SK-N-SH (cell line): ENCODE results near the gene DAB1. TPM values are rescaled to one million over a fixed set of nuclear protein-coding genes. Genes with fewer than 3 reads are reported as not detected.

Source experiments
- CTCF ChIA-PET: fragments of 300-600, 350-600 bp; formaldehyde crosslinking; extraction: SDS; loops from one replicate; lab custom pipeline; 2021; lab: Yijun Ruan, JAX
- POLR2A ChIA-PET: fragments of 350-600 bp; sonication (Branson Sonifier 250); formaldehyde crosslinking; extraction: SDS; loops from one replicate; lab custom pipeline; 2020; ENCODE audit warnings: antibody characterized with exemption, inconsistent platforms; lab: Yijun Ruan, JAX
- DNase-seq: peaks from one replicate; pipeline ENCODE4 v3.0.0; 2012
- H2AFZ ChIP-seq: fragments of 200-600 bp; sonication (generic); 2 replicates; pipeline ENCODE4 v1.8.1; 2016; ENCODE audit warnings: antibody characterized with exemption, mild to moderate bottlenecking, low read depth
- H3F3A ChIP-seq: fragments of 200-600 bp; sonication (generic); replicated peaks from 2 replicates; pipeline ENCODE3; 2016; ENCODE audit warnings: antibody characterized with exemption, mild to moderate bottlenecking; ENCODE audit not compliant: insufficient read depth
- H3K27ac ChIP-seq, 2 experiments: fragments of 200-500 bp in 1 of 2; fragments of 200-600 bp in 1 of 2; sonication (Bioruptor generic) in 1 of 2; sonication (generic), shearing (Covaris generic) in 1 of 2; 2 replicates each; pipeline versions ENCODE4 v1.5.1 to v1.6.1; 2014 to 2016; ENCODE audit warnings: low read depth in 2 of 2, inconsistent platforms in 1 of 2, low read length in 1 of 2, mild to moderate bottlenecking in 1 of 2, mixed read lengths in 1 of 2
- H3K27me3 ChIP-seq: fragments of 200-600 bp; sonication (generic), shearing (Covaris generic); 2 replicates; pipeline ENCODE4 v1.6.1; 2016; ENCODE audit warnings: mixed run types; ENCODE audit not compliant: insufficient read depth
- H3K36me3 ChIP-seq, 2 experiments: fragments of 200-500 bp in 1 of 2; fragments of 200-600 bp in 1 of 2; sonication (Bioruptor generic) in 1 of 2; sonication (generic) in 1 of 2; replicated peaks in 1 of 2; 2 replicates each; pipeline versions ENCODE3 to v1.5.1; 2014 to 2016; ENCODE audit warnings: low read length in 1 of 2, mild to moderate bottlenecking in 1 of 2; ENCODE audit not compliant: insufficient read depth in 2 of 2, control insufficient read depth in 1 of 2
- H3K4me1 ChIP-seq, 2 experiments: fragments of 200-500 bp in 1 of 2; fragments of 200-600 bp in 1 of 2; sonication (Bioruptor generic) in 1 of 2; sonication (generic), shearing (Covaris generic) in 1 of 2; 2 replicates each; pipeline versions ENCODE4 v1.5.1 to v1.6.1; 2014 to 2016; ENCODE audit warnings: low read depth in 1 of 2, low read length in 1 of 2, mixed run types in 1 of 2; ENCODE audit not compliant: insufficient read depth in 2 of 2, control insufficient read depth in 1 of 2
- H3K4me2 ChIP-seq: fragments of 200-600 bp; sonication (generic), shearing (Covaris generic); 2 replicates; pipeline ENCODE4 v1.6.1; 2017; ENCODE audit warnings: mixed run types
- H3K4me3 ChIP-seq, 2 experiments: fragments of 200-500 bp in 1 of 2; fragments of 200-600 bp in 1 of 2; sonication (Bioruptor generic) in 1 of 2; sonication (generic), shearing (Covaris generic) in 1 of 2; 2 replicates each; pipeline versions ENCODE4 v1.5.1 to v1.8.1; 2014 to 2016; ENCODE audit warnings: low read depth in 2 of 2, inconsistent platforms in 1 of 2, low read length in 1 of 2, mild to moderate bottlenecking in 1 of 2, mixed read lengths in 1 of 2, moderate library complexity in 1 of 2
- H3K79me2 ChIP-seq: fragments of 200-600 bp; sonication (generic); 2 replicates; pipeline ENCODE4 v1.8.1; 2017; ENCODE audit warnings: mild to moderate bottlenecking; ENCODE audit not compliant: insufficient read depth
- H3K9ac ChIP-seq: fragments of 200-600 bp; sonication (generic); 2 replicates; pipeline ENCODE4 v1.6.1; 2017; ENCODE audit warnings: mixed run types
- H3K9me2 ChIP-seq: fragments of 200-600 bp; sonication (generic); 2 replicates; pipeline ENCODE4 v1.6.1; 2017; ENCODE audit warnings: mixed run types
- H3K9me3 ChIP-seq: fragments of 200-600 bp; sonication (generic); 2 replicates; pipeline ENCODE4 v1.6.1; 2017; ENCODE audit warnings: mixed run types, mild to moderate bottlenecking, moderate library complexity
- H4K20me1 ChIP-seq: fragments of 200-600 bp; sonication (generic); 2 replicates; pipeline ENCODE4 v1.6.1; 2017; ENCODE audit warnings: mild to moderate bottlenecking, mixed run types; ENCODE audit not compliant: insufficient read depth
- CHD2 ChIP-seq: fragments of 150-350 bp; IDR thresholded peaks from 2 replicates; pipeline ENCODE4 v1.6.1; 2018; ENCODE audit warnings: low read length; ENCODE audit not compliant: partially characterized antibody
- EP300 ChIP-seq, 2 experiments: IDR thresholded peaks; 2 replicates each; pipeline versions ENCODE4 v1.4.0 to v1.6.1; 2012; ENCODE audit warnings: borderline replicate concordance in 1 of 2, low read depth in 1 of 2, low read length in 1 of 2
- FOSL2 ChIP-seq: IDR thresholded peaks from 2 replicates; pipeline ENCODE4 v1.4.0; 2012; ENCODE audit warnings: low read depth, mild to moderate bottlenecking, moderate library complexity, borderline replicate concordance
- FOXJ3 ChIP-seq: sonication (generic); formaldehyde crosslinking; IDR thresholded peaks from 2 replicates; pipeline ENCODE4 v1.5.1; 2020; ENCODE audit warnings: mild to moderate bottlenecking, missing genetic modification reagents
- FOXM1 ChIP-seq: IDR thresholded peaks from 2 replicates; pipeline ENCODE4 v1.4.0; 2012; ENCODE audit warnings: low read depth, mild to moderate bottlenecking
- GABPA ChIP-seq: IDR thresholded peaks from 2 replicates; pipeline ENCODE4 v1.4.0; 2012; ENCODE audit warnings: low read depth, mild to moderate bottlenecking
- GATA2 ChIP-seq: sonication (generic); formaldehyde crosslinking; IDR thresholded peaks from 2 replicates; pipeline ENCODE4 v1.5.0; 2020; ENCODE audit warnings: mild to moderate bottlenecking, missing genetic modification reagents
- IRF3 ChIP-seq: fragments of 150-350 bp; IDR thresholded peaks from 2 replicates; pipeline ENCODE4 v1.6.1; 2016; ENCODE audit warnings: mild to moderate bottlenecking, low read depth, low read length
- MXI1 ChIP-seq: IDR thresholded peaks from 2 replicates; pipeline ENCODE4 v1.6.1; 2012; ENCODE audit warnings: mild to moderate bottlenecking, low read depth, low read length, improper control_type of control experiment
- NFIC ChIP-seq: IDR thresholded peaks from 2 replicates; pipeline ENCODE4 v1.4.0; 2012; ENCODE audit warnings: borderline replicate concordance
- POLR2AphosphoS5 ChIP-seq: IDR thresholded peaks from 2 replicates; pipeline ENCODE4 v1.6.1; 2012; ENCODE audit warnings: low read depth, low read length
- RAD21 ChIP-seq: IDR thresholded peaks from 2 replicates; pipeline ENCODE4 v1.6.1; 2012; ENCODE audit warnings: mild to moderate bottlenecking, low read length
- RCOR1 ChIP-seq: fragments of 150-350 bp; IDR thresholded peaks from 2 replicates; pipeline ENCODE4 v1.6.1; 2017; ENCODE audit warnings: antibody characterized with exemption, low read length
- SIN3A ChIP-seq: IDR thresholded peaks from 2 replicates; pipeline ENCODE4 v1.6.1; 2012; ENCODE audit warnings: low read depth, mild to moderate bottlenecking, low read length, moderate library complexity, borderline replicate concordance
- TCF12 ChIP-seq: IDR thresholded peaks from 2 replicates; pipeline ENCODE4 v1.4.0; 2012
- WGBS: methylation state at CpG from one replicate; pipeline ENCODE4 v1.1.6; 2017; ENCODE audit warnings: low lambda C conversion rate; 5-methylcytosine and 5-hydroxymethylcytosine counted together
- polyA plus RNA-seq, 3 experiments: library from polyadenylated mRNA; depleted of rRNA; stranded (reverse); fragments of >200 nt; gene quantifications; 2 replicates each; pipeline ENCODE4 v1.2.3, GENCODE V29; 2012
- TF ChIP-seq, protein P1 (sequence below): fragments of 150-350 bp; IDR thresholded peaks from 2 replicates; pipeline ENCODE4 v1.6.1; 2017; ENCODE audit warnings: antibody characterized with exemption, low read length, low read depth, borderline replicate concordance
- TF ChIP-seq, protein P2 (sequence below): IDR thresholded peaks from 2 replicates; pipeline ENCODE4 v1.4.0; 2012; ENCODE audit warnings: low read depth

DAB1 gene
- polyA plus RNA-seq, 1 of the 3 experiments (the other 2 are of a cell fraction) = 2.9 TPM

DNA sequence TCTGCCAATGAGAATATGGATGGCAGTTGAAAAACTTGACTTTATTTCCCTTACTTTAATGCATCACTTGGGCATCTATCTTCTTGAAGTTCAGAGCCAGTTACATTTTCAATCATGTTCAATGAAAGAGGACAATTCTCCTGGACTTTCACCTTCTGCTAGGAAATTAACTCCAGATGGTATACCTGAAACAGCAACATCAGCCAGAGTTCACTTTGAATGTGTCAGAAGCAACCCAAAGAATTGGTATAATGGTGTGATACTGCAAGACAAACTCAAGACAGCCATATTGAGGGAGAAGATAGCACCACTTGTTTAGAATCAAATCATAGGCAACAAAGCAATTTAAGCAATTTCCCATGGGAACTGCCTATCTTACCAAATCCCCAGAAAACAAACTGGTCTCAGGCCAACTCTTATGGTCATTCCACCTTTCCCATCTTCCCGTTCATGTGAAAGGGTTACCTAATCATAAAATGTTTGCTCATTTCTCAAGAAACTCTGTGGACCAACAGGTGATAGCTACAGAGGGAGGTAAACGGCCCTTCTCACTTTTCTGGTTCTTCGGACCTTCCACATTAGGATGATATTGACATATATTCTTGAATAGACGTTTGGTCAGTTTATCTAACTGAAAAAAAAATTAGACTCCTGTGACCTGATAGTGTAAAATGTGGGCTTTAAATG lies 428.3 kb downstream of the DAB1 start:
- ChIA-PET POLR2A (no interaction called here), CTCF (no interaction called here)
- Histone ChIP-seq H3K9ac (no peak overlapping the region), H2AFZ (no peak overlapping the region), H3K79me2 (no peaks in the 10 kb centered on the region), H3K27me3 (no peaks in the 10 kb centered on the region), H4K20me1 (no peaks in the 10 kb centered on the region), H3K9me3 (no peaks in the 10 kb centered on the region), H3K4me2 (no peak overlapping the region), H3K36me3 (no peaks in the 10 kb centered on the region), H3K4me1 (no peaks in the 10 kb centered on the region), H3K27ac (no peak overlapping the region), H3K9me2 (no peaks in the 10 kb centered on the region), H3K4me3 (no peak overlapping the region), H3F3A (no peaks in the 10 kb centered on the region)
- WGBS = 71% methylated on average over 4 of the region's 4 CpGs
- DNase-seq = no peak
- TF ChIP-seq GABPA (no peak), FOSL2 (no peak), GATA2 (no peak), IRF3 (no peak), CHD2 (no peak), SIN3A (no peak)

- Histone ChIP-seq H3K9me2 (no peaks in the 10 kb centered on the region), H2AFZ (no peak overlapping the region), H3F3A (no peaks in the 10 kb centered on the region), H3K27me3 (no peaks in the 10 kb centered on the region)
- POLR2A ChIA-PET = no interaction called here
- CTCF ChIA-PET = interaction anchor here (0.6 to 0.9 kb wide), 2 partner anchors 26 to 161 kb away, joined by 3 read pairs; no protein-coding TSS in a partner anchor
- no peak for DNase-seq
- WGBS = 93% methylated on average over 5 of the region's 5 CpGs
- no peak for TF ChIP-seq RCOR1
- TF ChIP-seq MXI1 = no peak
- TF ChIP-seq FOXJ3 (CRISPR knock-in tag) = no peak
- TF ChIP-seq EP300 (IDR thresholded peaks at IDR 0.05; ENCODE audit: borderline replicate concordance in 1 of 2, low read depth in 1 of 2, low read length in 1 of 2) = no peak
- TF ChIP-seq, protein P1, sequence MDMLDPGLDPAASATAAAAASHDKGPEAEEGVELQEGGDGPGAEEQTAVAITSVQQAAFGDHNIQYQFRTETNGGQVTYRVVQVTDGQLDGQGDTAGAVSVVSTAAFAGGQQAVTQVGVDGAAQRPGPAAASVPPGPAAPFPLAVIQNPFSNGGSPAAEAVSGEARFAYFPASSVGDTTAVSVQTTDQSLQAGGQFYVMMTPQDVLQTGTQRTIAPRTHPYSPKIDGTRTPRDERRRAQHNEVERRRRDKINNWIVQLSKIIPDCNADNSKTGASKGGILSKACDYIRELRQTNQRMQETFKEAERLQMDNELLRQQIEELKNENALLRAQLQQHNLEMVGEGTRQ = no peak
- TF ChIP-seq FOXM1 = no peak
- TF ChIP-seq TCF12 = no peak
- TF ChIP-seq, protein P2, sequence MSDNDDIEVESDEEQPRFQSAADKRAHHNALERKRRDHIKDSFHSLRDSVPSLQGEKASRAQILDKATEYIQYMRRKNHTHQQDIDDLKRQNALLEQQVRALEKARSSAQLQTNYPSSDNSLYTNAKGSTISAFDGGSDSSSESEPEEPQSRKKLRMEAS = no peak
- no peak for TF ChIP-seq POLR2AphosphoS5
- TF ChIP-seq RAD21 = no peak
- no peak for TF ChIP-seq NFIC
- TF ChIP-seq, all 33 proteins: peak for 0
- Histone ChIP-seq H3K27ac (no peak overlapping the region), H3K79me2 (no peaks in the 10 kb centered on the region), H3K36me3 (no peaks in the 10 kb centered on the region), H4K20me1 (no peaks in the 10 kb centered on the region), H3K9ac (no peak overlapping the region), H3K4me2 (no peak overlapping the region), H3K9me3 (no peaks in the 10 kb centered on the region), H3K4me1 (no peaks in the 10 kb centered on the region), H3K4me3 (no peak overlapping the region)
Measured at GRCh38 chr1:56993475-56993874, 430.4 kb downstream of the DAB1 start.
